NCI-H1092 treated with DMSO at 0.1 percent for 48 hours (cell line): ENCODE data around the gene TMEM45B.
"Not testable (repeated sequence)": the region's sequence is repeated elsewhere in the genome, so short reads cannot be mapped to it uniquely, and the experiment has no call there.

Source experiments
- DNase-seq: peaks from one replicate; lab custom pipeline; 2025; lab: John Stamatoyannopoulos, UW

The TMEM45B gene

DNA sequence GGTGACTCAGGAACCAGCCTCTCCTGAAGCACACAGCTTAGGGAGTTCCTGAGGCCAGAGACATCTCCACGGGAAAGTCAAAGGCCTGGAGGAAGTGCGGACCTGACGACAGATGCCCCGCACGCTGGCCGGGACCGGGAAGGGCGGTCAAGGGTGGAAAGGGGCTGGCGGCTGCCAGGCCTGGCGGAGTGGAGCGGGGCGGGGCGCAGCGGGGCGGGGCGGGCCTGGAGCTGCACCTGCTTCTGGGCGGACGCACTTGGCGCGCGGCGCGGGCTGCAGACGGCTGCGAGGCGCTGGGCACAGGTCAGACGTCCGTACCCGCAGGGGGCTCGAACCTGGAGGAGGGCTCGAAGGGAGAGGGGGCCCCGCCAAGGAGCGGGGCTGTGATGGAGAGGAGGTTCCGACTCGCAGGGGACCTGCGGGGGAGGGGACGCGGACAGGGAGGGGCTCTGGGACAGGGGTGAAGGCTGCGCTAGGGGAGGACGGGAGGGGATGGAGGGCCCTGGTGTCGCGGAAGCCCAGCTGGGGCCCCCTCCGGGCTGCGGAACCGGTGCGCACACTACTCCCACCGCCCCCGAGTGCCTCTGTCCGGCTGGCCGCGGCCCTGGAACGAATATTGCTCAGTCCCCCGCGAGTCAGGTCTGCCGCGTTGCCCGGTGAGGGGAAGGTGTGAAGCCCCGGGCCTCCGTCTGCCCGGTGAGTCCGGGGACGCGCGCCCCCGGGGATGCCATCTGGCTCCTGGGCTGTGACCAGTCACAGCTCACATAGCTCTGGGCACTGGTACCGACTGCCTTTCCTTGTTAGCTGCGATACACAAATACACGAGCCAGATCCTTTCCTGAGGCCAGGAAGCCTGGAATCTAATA lies at the start of gene TMEM45B:
Gene TMEM45B, plus strand, starts transcription at position 253 of the 866 bp plus-strand sequence. CDS start 36,635 bp downstream, outside the sequence.
- DNase-seq = peak; percentile 77

DNA sequence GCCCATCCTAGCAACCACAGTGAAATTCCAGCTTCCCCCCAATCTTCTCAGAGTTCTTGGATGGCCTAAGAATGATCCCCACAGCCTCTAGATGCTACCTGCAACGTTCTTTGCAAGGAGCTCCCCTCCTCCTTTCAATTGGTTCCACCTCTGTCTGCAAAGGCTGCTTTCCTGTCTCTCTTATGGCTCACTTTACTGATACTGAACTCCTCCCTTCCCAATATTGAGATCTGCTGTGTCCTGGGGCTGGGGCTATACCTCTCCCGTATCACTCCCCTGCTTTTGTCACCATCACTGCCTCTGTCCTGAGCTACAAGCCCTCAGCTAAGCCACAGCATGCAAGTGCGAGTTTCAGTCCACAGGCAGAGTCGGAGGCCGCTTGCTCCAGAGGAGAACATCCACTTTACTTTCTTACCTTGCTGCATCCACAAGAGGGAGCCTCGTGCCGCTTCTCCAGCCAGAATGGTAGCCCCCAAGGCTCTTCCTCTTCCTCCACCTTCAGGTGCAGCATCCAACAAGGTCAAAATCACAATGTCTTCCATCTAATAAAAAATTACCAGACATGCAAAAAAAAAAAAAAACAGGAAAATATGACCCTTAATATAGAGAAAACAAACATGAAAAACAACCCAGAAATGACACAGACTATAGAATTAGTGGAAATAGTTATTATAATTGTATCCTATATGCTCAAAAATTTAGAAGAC lies 48.6 kb upstream of the TMEM45B start:
- peak; percentile 43 for DNase-seq

- DNase-seq = no peak
Measured at GRCh38 chr11:129767827-129768226, 47.8 kb upstream of the TMEM45B start.

DNA sequence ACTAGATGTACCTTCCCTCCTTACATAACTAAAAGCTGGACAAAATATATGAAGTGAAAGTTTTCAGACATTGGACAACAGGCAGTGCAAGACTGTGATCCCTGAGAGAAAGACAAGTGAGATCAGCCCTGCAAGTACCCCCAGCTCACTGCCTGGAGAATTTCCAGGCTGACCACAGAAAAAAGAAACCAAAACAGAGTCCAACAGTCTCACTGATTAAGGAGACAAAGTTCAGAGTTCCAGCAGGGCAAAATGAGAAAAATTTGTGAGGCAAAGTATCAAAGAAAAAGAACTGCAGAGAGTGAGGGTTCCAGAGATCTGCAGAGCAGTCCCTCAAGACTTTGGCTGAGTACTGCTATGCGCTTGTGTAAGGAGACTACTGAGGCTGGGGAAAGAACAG lies 47.3 kb upstream of the TMEM45B start:
- DNase-seq = no peak

GRCh38 chr11:129769059-129769458 lies 46.6 kb upstream of the TMEM45B start:
- no peak for DNase-seq

DNA sequence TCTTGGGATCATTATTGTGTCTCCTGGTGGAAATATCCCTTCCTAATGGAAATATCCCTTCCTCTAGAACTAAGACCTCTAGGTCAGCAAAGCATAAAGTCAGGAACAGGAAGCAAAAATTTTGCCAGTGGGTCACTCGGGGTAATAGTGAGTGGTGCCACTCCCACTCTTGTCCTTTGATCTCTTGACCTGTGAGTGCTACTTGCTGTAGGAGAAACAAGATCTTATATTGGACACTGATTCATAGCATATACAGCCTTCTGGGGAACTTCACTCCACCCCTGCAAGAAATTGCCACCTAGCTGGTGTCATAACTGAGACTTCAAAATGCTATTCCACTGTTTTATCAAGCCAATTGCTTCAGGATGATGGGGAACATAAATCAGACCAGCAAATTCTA lies 44.7 kb upstream of the TMEM45B start:
- DNase-seq = no peak

DNA sequence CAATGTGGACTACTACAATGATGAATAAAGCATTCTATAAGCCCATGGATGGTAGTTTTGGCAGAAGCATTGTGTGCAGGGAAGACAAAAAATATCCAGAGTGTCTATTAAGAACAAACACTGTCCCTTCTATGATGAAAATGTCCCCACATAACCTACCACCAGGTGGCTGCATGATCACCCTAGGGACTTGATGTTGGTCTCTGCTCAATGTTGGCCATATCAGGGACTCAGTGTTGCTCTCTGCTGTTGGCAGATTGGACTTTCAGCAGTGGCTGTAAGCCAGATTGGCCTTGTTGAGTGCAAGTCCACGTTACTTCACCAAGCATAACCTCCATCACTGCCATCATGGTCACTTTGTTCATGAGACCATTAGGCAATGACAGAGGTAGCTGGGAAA lies 44.2 kb upstream of the TMEM45B start:
- not testable (repeated sequence) for DNase-seq

GRCh38 chr11:129778877-129779276 lies 36.8 kb upstream of the TMEM45B start:
- no peak for DNase-seq

- no peak for DNase-seq
Measured at GRCh38 chr11:129779342-129779741, 36.3 kb upstream of the TMEM45B start.

GRCh38 chr11:129785383-129786111 lies 30.1 kb upstream of the TMEM45B start:
- DNase-seq = peak; percentile 10

GRCh38 chr11:129786112-129786416 lies 29.6 kb upstream of the TMEM45B start:
- not testable (repeated sequence) for DNase-seq

- DNase-seq = no peak
Measured at GRCh38 chr11:129787532-129788155, 28.0 kb upstream of the TMEM45B start.

DNA sequence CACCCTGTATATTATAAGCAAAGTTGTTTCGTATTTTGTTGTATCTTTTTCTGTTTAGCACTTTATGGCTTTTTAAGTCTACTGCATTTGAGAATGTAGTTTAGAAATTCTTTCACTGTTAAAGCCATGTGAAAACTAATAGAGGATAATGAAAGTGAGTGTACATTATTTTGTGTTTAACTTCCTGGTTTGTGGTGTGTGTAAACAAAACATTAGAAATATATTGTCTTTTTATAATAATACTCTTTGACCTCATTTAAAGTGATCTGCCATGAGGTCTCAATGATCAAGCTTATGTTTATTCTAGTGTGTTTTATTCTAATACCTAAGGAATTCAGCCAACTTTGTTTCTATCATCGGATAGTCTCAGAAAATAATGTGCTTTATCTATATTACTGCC lies 27.4 kb upstream of the TMEM45B start:
- no peak for DNase-seq

- DNase-seq = no peak
Measured at GRCh38 chr11:129790106-129790505, 25.5 kb upstream of the TMEM45B start.

DNA sequence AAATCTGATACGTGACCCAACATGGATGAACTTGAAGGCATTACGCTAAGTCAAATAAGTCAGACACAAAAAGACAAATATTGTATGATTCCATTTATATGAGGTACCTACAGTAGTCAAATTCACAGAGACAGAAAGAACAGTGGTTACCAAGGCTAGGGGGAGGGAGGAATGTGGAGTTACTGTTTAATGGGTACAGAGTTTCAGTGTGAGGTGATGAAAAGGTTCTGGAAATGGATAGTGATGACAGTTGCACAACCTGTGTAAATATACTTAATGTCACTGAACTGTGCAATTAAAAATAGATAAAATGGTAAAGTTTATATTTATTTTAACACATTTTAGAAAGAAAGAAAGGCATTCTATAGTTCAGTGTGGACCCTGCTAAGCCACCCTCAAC lies 24.1 kb upstream of the TMEM45B start:
- no peak for DNase-seq

- no peak for DNase-seq
Measured at GRCh38 chr11:129792663-129793062, 23.0 kb upstream of the TMEM45B start.

DNA sequence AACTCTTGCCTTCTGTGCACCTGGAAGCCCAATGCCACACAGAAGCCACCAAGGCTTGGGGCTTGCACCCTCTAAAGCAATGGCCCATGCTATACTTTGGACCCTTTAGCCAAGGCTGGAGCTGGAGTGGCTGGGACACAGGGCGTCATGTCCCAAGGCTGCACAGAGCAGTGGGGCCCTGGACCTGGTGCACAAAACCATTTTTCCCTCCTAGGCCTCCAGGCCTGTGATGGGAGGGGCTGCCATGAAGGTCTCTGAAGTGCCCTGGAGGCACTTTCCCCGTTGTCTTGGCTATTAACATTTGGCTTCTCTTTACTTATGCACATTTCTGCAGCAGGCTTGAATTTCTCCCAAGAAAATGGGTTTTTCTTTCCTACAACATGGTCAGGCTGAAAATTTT lies 20.6 kb upstream of the TMEM45B start:
- no peak for DNase-seq

DNA sequence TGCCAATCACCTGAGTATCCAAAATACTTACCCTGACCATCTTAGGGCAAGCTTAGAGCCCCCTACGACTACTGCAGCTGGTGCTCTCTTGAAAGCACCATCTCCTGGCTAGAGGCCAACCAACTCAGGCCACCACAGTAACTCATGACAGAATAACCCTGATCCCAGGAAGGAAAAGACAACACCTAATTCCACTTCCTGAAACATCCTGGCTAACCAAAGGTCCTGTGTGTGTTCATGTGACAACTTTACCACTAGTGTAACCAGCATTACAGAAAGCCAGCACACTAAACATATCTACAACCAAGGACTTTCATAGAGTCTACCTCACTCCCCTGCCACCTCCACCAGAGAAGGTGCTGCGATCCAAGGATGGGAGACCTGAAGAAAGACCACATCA lies 17.4 kb upstream of the TMEM45B start:
- DNase-seq = no peak

DNA sequence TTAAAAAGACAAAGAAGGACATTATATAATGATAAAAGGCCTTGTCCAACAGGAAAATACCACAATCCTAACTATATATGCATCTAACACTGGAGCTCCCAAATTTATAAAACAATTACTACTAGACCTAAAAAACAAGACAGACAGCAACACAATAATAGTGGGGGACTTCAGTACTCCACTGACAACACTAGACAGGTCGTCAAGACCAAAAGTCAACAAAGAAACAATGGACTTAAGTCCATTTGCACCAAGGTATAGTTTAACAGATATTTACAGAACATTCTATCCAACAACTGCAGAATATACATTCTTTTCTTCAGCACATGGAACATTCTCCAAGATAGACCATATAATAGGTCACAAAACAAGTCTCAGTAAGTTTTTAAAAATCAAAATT lies 15.5 kb upstream of the TMEM45B start:
- DNase-seq = not testable (repeated sequence)

GRCh38 chr11:129800655-129801054 lies 15.0 kb upstream of the TMEM45B start:
- no peak for DNase-seq

GRCh38 chr11:129803533-129803932 lies 12.1 kb upstream of the TMEM45B start:
- DNase-seq = no peak

GRCh38 chr11:129804012-129804411 lies 11.6 kb upstream of the TMEM45B start:
- DNase-seq = no peak
